SU-DHL-6 (cell line): Measurements from ENCODE around the gene SKP1.

ENCODE experiments used
- EZH2phosphoT487 ChIP-seq: fragments of 200-600 bp; sonication (generic), shearing (Covaris generic); conservative IDR thresholded peaks from 2 replicates; pipeline ENCODE4 v1.6.1; 2018; ENCODE audit warnings: mild to moderate bottlenecking, antibody characterized with exemption, low read length, moderate library complexity, mixed read lengths
- TF ChIP-seq, protein P1 (sequence below): fragments of 200-600 bp; sonication (generic); IDR thresholded peaks from one replicate; pipeline ENCODE4 v1.5.1; 2017; ENCODE audit warnings: antibody characterized with exemption, mild to moderate bottlenecking, low read length, moderate library complexity; ENCODE audit not compliant: insufficient read depth, poor library complexity, severe bottlenecking

DNA sequence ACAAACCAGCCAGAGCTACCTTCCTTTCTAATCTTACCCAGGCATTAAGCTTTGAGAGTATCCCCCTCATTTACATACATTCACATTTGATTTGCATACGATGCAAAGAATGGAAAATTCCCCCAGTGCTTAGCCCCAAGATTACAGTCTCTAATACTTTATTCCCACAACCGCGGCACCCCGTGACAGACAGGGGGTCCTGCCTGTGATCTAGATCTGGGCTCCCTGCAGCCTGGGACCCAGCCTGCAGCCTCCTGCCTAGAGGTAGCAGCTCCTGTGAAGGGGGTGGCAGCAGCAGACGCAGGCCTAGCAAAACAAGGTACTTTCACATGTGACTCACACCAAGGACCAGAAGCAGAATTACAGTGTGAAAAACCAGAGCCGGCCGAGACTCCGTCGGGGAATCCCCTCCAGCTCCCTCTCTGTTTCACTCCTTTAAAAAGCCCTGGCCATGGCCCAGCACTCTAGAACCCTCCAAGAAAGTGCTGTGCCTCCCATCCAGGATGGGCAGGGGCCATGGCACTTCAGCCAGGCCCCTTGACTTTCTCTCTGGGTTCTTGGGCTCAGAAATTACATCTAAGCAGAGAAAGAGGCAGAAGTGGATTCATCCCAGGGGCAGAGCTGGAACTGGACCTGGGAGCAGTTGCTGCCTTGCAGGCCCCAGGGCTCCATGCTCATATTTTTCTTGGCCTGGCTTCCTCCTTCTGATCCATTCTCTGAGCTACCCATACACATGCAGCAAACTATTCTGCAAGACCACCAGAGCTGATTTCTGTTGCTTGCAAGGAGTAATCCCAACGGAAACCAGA, 76.3 kb downstream of the SKP1 start:
- TF ChIP-seq, protein P1, sequence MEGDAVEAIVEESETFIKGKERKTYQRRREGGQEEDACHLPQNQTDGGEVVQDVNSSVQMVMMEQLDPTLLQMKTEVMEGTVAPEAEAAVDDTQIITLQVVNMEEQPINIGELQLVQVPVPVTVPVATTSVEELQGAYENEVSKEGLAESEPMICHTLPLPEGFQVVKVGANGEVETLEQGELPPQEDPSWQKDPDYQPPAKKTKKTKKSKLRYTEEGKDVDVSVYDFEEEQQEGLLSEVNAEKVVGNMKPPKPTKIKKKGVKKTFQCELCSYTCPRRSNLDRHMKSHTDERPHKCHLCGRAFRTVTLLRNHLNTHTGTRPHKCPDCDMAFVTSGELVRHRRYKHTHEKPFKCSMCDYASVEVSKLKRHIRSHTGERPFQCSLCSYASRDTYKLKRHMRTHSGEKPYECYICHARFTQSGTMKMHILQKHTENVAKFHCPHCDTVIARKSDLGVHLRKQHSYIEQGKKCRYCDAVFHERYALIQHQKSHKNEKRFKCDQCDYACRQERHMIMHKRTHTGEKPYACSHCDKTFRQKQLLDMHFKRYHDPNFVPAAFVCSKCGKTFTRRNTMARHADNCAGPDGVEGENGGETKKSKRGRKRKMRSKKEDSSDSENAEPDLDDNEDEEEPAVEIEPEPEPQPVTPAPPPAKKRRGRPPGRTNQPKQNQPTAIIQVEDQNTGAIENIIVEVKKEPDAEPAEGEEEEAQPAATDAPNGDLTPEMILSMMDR = no peak
- no peak for TF ChIP-seq EZH2phosphoT487
